Mesendoderm (in vitro differentiated cells): ENCODE data around the gene EEF1AKMT3.

ENCODE experiments used
- DNase-seq: peaks from one replicate; pipeline ENCODE4 v3.0.0; 2013
- H2AK5ac ChIP-seq: 2 replicates; pipeline ENCODE4 v1.6.1; 2013; ENCODE audit warnings: low read length, inconsistent platforms
- H2BK120ac ChIP-seq: 2 replicates; pipeline ENCODE4 v1.6.1; 2013; ENCODE audit warnings: low read depth, mild to moderate bottlenecking, low read length, moderate library complexity, mixed read lengths
- H2BK15ac ChIP-seq: replicated peaks from 2 replicates; pipeline ENCODE4 v1.6.1; 2013; ENCODE audit warnings: low read depth, mild to moderate bottlenecking, moderate library complexity
- H2BK5ac ChIP-seq: 2 replicates; pipeline ENCODE4 v1.6.1; 2013; ENCODE audit warnings: low read length, inconsistent platforms
- H3K18ac ChIP-seq: 2 replicates; pipeline ENCODE4 v1.6.1; 2013; ENCODE audit warnings: mild to moderate bottlenecking, low read length, mixed read lengths
- H3K23ac ChIP-seq: one replicate; pipeline ENCODE4 v1.6.1; 2013; ENCODE audit warnings: low read length
- H3K27ac ChIP-seq: 2 replicates; pipeline ENCODE4 v1.5.1; 2013; ENCODE audit warnings: low read depth, mild to moderate bottlenecking, inconsistent platforms, low read length, moderate library complexity
- H3K27me3 ChIP-seq: 2 replicates; pipeline ENCODE4 v1.6.1; 2013; ENCODE audit warnings: low read length, control low read depth, mild to moderate bottlenecking, inconsistent platforms; ENCODE audit not compliant: insufficient read depth, poor library complexity
- H3K36me3 ChIP-seq: 2 replicates; pipeline ENCODE4 v1.6.1; 2013; ENCODE audit warnings: low read length, inconsistent platforms; ENCODE audit not compliant: control insufficient read depth, insufficient read depth
- H3K4ac ChIP-seq: one replicate; pipeline ENCODE4 v1.6.1; 2013; ENCODE audit warnings: low read depth, mild to moderate bottlenecking, low read length, moderate library complexity
- H3K4me1 ChIP-seq: 2 replicates; pipeline ENCODE4 v1.6.1; 2013; ENCODE audit warnings: low read depth, low read length, inconsistent platforms; ENCODE audit not compliant: control insufficient read depth
- H3K4me2 ChIP-seq: 2 replicates; pipeline ENCODE4 v1.6.1; 2013; ENCODE audit warnings: low read length
- H3K4me3 ChIP-seq: 2 replicates; pipeline ENCODE4 v1.5.1; 2013; ENCODE audit warnings: mild to moderate bottlenecking, low read length
- H3K56ac ChIP-seq: one replicate; pipeline ENCODE4 v1.6.1; 2013; ENCODE audit warnings: low read length
- H3K79me1 ChIP-seq: 2 replicates; pipeline ENCODE4 v1.6.1; 2013; ENCODE audit warnings: low read length, inconsistent platforms
- H3K79me2 ChIP-seq: 2 replicates; pipeline ENCODE4 v1.6.1; 2013; ENCODE audit warnings: mild to moderate bottlenecking, low read length; ENCODE audit not compliant: control insufficient read depth, insufficient read depth
- H3K9ac ChIP-seq: 2 replicates; pipeline ENCODE4 v1.6.1; 2013; ENCODE audit warnings: low read length, inconsistent platforms
- H4K5ac ChIP-seq: one replicate; pipeline ENCODE4 v1.6.1; 2013; ENCODE audit warnings: low read length
- H4K8ac ChIP-seq: one replicate; pipeline ENCODE4 v1.6.1; 2013; ENCODE audit warnings: low read depth, mild to moderate bottlenecking, control low read depth, low read length, moderate library complexity
- WGBS: extraction: QIAGEN DNeasy Blood & Tissue Kit; methylation state at CpG from one replicate; pipeline ENCODE4 v1.1.7; 2013; ENCODE audit warnings: low lambda C conversion rate, missing lambda C conversion rate; ENCODE audit not compliant: insufficient coverage; ENCODE audit errors: extremely low coverage; 5-methylcytosine and 5-hydroxymethylcytosine counted together

EEF1AKMT3 gene

DNA sequence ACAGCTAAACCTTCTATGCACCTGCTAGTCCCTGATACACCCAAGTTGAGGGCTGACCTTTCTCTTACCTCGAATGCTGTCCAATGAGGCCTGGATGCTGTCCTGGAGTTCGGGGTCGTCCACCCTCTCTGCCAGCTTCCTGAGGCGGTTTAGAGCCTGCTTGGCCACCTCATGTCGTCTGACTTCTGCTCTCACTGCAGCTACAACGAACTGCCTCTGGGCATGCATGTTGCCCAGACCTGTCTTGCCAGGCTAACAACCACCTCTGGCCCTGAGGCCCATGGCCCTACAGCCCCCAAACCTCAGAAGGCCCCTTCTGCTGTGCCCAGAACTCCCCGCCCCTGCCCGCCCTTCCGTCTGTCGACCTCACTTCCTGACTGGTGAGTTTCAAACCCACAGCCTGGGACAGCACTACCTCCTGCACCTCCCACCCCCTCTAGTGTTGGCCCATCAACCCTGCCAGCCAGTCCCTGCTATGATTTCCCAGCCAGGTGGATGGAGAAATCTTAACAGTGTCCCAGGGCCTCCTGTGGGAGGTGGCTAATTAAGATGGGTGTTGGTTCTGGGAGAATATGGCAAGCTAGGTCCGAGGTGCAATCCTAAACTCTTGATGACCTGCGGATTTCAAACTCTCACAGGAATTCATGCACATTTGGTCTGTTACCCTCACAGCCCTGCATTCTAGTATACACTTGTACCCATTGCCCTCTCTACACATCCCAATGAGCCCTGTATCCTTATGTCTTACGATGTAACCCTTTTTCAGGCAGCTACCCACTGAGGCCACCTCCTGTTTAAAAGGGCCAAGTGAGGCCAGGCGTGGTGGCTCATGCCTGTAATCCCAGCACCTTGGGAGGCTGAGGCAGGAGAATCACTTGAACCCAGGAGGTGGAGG lies 30.3 kb upstream of the EEF1AKMT3 start:
- Histone ChIP-seq H2BK5ac (no peak overlapping the region), H3K56ac (no peak overlapping the region), H3K18ac (no peak overlapping the region), H3K27me3 (peaks cover 33% of the 10 kb centered on the region), H4K5ac (no peak overlapping the region), H2AK5ac (no peak overlapping the region), H3K79me1 (no peaks in the 10 kb centered on the region), H3K36me3 (peaks cover 2% of the 10 kb centered on the region), H2BK120ac (no peak overlapping the region), H3K9ac (no peak overlapping the region), H3K4me1 (no peaks in the 10 kb centered on the region), H2BK15ac (no peak overlapping the region), H3K4ac (no peak overlapping the region), H3K4me2 (no peak overlapping the region), H3K27ac (no peak overlapping the region), H3K79me2 (no peaks in the 10 kb centered on the region), H4K8ac (no peak overlapping the region), H3K23ac (no peak overlapping the region), H3K4me3 (no peak overlapping the region)
- no CpG with 5 or more reads among the region's 14 CpGs for WGBS
- DNase-seq: peak; percentile 54

DNA sequence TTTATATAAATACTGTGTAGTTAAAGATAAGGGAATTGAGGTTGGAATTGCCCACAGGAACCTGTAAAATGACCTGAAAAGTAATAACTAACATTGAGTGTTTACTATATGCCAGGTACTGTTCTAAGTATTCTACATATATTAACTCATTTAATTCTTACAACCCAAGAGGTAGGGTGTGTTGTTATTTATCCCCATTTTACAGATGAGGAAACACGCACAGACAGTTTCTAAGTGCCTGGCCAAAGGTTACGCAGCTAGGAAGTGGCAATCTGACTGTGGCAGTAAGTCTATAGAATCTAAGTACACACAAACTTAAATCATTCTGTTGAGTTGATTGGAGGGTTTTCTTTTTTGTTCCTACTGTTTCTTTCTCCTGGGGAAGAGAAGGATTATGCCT lies 28.6 kb upstream of the EEF1AKMT3 start:
- Histone ChIP-seq H3K56ac (no peak overlapping the region), H4K8ac (no peak overlapping the region), H3K23ac (no peak overlapping the region), H2BK15ac (no peak overlapping the region), H3K79me2 (no peaks in the 10 kb centered on the region), H4K5ac (no peak overlapping the region), H3K9ac (no peak overlapping the region), H3K79me1 (no peaks in the 10 kb centered on the region), H2AK5ac (no peak overlapping the region), H3K4me2 (no peak overlapping the region), H3K18ac (no peak overlapping the region), H2BK5ac (no peak overlapping the region), H3K27me3 (peaks cover 19% of the 10 kb centered on the region), H3K36me3 (peaks cover 5% of the 10 kb centered on the region), H2BK120ac (no peak overlapping the region), H3K4ac (no peak overlapping the region), H3K4me3 (no peak overlapping the region), H3K27ac (no peak overlapping the region), H3K4me1 (no peaks in the 10 kb centered on the region)
- DNase-seq: no peak
- no CpG with 5 or more reads among the region's 2 CpGs for WGBS

DNA sequence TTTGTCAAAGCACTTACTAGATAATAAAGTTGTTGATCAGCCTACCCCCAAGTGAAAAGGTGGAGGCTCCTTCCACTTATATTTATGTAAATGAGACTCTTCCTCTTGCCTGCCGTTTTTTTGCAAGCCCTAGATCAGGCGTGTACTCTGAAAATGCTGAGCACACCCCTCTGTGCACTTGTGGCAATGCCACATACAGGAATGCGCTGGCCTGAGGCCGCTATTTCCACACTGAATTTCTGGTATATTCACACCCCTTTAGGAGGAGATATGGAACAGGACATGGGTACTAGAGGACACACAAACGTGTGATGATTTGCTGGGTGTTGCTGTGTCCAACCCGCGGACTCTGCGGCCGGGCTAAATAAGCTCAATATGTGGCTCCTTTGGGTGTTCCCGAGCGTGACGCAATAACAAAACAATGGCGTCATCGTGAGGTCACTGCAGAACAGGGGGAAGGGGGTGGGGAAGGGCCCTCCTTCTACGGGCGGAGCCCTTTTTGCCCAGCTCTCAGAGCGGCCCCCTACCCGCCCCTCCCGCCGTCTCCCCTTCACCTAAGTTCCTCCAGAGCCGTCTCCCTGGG lies 28.1 kb upstream of the EEF1AKMT3 start:
- no peak for DNase-seq
- Histone ChIP-seq H3K18ac (peak overlapping the region; percentile 35), H3K27ac (no peak overlapping the region), H3K4me1 (no peaks in the 10 kb centered on the region), H2AK5ac (no peak overlapping the region), H2BK5ac (no peak overlapping the region), H3K23ac (no peak overlapping the region), H3K4ac (no peak overlapping the region), H3K27me3 (peaks cover 17% of the 10 kb centered on the region), H3K79me1 (no peaks in the 10 kb centered on the region), H2BK15ac (no peak overlapping the region), H4K8ac (no peak overlapping the region), H3K9ac (peak overlapping the region; percentile 46), H4K5ac (no peak overlapping the region), H3K4me2 (peak overlapping the region; percentile 36), H3K4me3 (peak overlapping the region; percentile 28), H2BK120ac (no peak overlapping the region), H3K79me2 (no peaks in the 10 kb centered on the region), H3K56ac (peak overlapping the region; percentile 73), H3K36me3 (peaks cover 5% of the 10 kb centered on the region)
- no CpG with 5 or more reads among the region's 21 CpGs for WGBS

DNA sequence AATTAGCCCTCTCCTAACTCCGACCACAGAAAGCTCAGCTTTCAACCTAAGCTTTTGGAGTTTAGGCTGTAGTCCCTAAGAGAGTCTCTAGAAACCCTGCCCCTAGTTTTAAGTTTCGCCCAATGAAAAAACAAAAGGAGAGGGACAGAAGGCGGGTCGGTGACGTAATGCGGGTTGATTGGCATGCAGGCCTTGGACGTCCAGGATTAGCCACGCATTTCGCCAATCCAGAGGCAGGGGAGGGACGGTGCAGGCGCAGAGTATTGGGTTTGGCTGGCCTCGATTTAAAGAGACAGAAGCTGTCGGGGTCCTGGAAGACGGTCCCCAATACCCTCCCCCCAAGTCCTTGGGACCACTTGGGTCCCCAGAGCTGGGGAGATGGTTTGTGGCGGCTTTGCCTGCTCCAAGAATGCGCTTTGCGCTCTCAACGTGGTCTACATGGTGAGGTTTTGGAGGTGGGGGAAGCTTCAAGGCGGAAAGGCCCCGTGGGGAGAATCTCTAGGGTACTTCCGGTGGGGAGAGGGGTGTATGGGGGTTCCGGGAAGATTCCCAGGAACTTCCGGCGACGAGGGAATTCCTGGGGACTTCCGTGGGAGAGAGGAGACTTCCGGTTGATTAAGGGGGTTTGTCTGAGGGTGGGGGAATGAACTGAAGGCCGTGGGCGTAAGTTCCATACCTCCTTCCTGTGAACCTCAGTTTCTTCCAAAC lies 27.5 kb upstream of the EEF1AKMT3 start, which contains the start of gene TSPAN31:
TSPAN31 (plus strand) TSS at position 263 of the 708 bp plus-strand sequence; CDS start at position 379, 116 bp downstream.
- Histone ChIP-seq H3K79me2 (no peaks in the 10 kb centered on the region), H3K4me2 (peak within 1 kb of the TSS; percentile 84), H3K18ac (peak within 1 kb of the TSS; percentile 94), H3K56ac (peak within 1 kb of the TSS; percentile 94), H3K9ac (peak within 1 kb of the TSS; percentile 83), H3K36me3 (peaks cover 5% of the 10 kb centered on the region), H3K79me1 (no peaks in the 10 kb centered on the region), H3K4me3 (peak within 1 kb of the TSS; percentile 89), H2BK120ac (no peak within 1 kb of the TSS), H3K4me1 (no peaks in the 10 kb centered on the region), H4K5ac (no peak within 1 kb of the TSS), H3K27ac (peak within 1 kb of the TSS; percentile 69), H3K4ac (peak within 1 kb of the TSS; percentile 96), H2BK15ac (no peak within 1 kb of the TSS), H2AK5ac (no peak within 1 kb of the TSS), H4K8ac (peak within 1 kb of the TSS; percentile 93), H3K23ac (no peak within 1 kb of the TSS), H2BK5ac (peak within 1 kb of the TSS; percentile 94), H3K27me3 (peaks cover 10% of the 10 kb centered on the region)
- peak; percentile 98 for DNase-seq
- no CpG with 5 or more reads among the region's 29 CpGs for WGBS

DNA sequence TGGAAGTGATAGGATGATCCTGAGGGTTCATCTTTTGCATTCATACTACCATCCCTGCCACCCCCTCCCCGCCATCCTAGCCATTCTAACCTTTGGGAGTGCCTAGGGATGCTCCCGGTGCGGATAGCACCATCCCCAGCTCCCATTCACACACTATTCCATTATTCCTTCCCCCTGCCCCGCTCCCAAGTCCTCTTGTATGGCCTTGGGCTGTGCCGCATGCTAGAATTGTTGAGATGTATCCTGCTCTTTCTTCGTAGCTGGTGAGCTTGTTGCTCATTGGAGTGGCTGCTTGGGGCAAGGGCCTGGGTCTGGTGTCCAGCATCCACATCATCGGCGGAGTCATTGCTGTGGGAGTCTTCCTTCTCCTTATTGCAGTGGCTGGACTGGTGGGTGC lies 26.9 kb upstream of the EEF1AKMT3 start:
- Histone ChIP-seq H3K36me3 (peaks cover 5% of the 10 kb centered on the region), H2BK5ac (no peak overlapping the region), H3K79me1 (peaks cover 2% of the 10 kb centered on the region), H3K79me2 (peaks cover 3% of the 10 kb centered on the region), H2BK120ac (no peak overlapping the region), H4K8ac (no peak overlapping the region), H3K4me1 (no peaks in the 10 kb centered on the region), H2BK15ac (no peak overlapping the region), H2AK5ac (no peak overlapping the region), H3K56ac (peak overlapping the region; percentile 94), H3K27me3 (peaks cover 5% of the 10 kb centered on the region), H3K18ac (no peak overlapping the region), H3K4ac (no peak overlapping the region), H3K27ac (no peak overlapping the region), H3K9ac (peak overlapping the region; percentile 83), H3K4me3 (peak overlapping the region; percentile 89), H3K4me2 (peak overlapping the region; percentile 84), H4K5ac (no peak overlapping the region), H3K23ac (no peak overlapping the region)
- no CpG with 5 or more reads among the region's 8 CpGs for WGBS
- peak; percentile 42 for DNase-seq
